Cardiac fibroblast (primary cell): Measurements from ENCODE around the gene SCN8A.
"Not testable (repeated sequence)": the region's sequence is repeated elsewhere in the genome, so short reads cannot be mapped to it uniquely, and the experiment has no call there.

Experiments
- DNase-seq, 2 donors: peaks; one replicate each; pipeline versions ENCODE4 v3.0.0 to v3.0.0-alpha.2; 2010; ENCODE audit warnings: low read depth in 2 of 2
- H3K4me3 ChIP-seq, 2 donors: replicated peaks in 1 of 2; 1 replicate in 1 of 2; 2 replicates in 1 of 2; pipeline ENCODE4 v1.5.1; 2011; ENCODE audit warnings: low read depth in 2 of 2, low read length in 2 of 2, mild to moderate bottlenecking in 2 of 2, moderate library complexity in 1 of 2
- TF ChIP-seq, protein P1 (sequence below): IDR thresholded peaks from one replicate; pipeline ENCODE4 v1.5.1; 2011; ENCODE audit warnings: low read depth, mild to moderate bottlenecking, low read length, inconsistent platforms

The SCN8A gene

GRCh38 chr12:51635346-51635745 is 44.3 kb downstream of the SCN8A start:
- TF ChIP-seq, protein P1, sequence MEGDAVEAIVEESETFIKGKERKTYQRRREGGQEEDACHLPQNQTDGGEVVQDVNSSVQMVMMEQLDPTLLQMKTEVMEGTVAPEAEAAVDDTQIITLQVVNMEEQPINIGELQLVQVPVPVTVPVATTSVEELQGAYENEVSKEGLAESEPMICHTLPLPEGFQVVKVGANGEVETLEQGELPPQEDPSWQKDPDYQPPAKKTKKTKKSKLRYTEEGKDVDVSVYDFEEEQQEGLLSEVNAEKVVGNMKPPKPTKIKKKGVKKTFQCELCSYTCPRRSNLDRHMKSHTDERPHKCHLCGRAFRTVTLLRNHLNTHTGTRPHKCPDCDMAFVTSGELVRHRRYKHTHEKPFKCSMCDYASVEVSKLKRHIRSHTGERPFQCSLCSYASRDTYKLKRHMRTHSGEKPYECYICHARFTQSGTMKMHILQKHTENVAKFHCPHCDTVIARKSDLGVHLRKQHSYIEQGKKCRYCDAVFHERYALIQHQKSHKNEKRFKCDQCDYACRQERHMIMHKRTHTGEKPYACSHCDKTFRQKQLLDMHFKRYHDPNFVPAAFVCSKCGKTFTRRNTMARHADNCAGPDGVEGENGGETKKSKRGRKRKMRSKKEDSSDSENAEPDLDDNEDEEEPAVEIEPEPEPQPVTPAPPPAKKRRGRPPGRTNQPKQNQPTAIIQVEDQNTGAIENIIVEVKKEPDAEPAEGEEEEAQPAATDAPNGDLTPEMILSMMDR, result no peak
- H3K4me3 ChIP-seq, result no peak overlapping the region
- DNase-seq, result no peak

DNA sequence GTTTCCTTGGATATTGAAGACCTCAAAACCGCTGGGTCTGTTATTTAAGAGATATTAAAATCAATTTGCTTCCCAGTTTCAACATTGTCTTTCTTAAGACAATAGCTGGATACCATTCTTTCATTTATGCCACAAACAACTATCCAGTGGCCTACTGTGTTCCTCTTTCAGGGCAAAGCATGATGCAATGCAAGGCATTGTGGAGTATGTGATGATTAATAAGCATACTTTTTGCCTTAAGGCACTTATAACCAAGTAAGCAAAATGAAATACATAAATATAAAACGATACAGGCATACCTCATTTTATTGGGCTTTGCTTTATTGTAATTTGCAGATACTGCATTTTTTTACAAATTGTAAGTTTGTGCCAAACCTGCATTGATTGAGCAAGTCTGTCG is 45.5 kb downstream of the SCN8A start:
- TF ChIP-seq, protein P1, result no peak
- peak; percentile 4 to 58 for DNase-seq
- no peak overlapping the region for H3K4me3 ChIP-seq

DNA sequence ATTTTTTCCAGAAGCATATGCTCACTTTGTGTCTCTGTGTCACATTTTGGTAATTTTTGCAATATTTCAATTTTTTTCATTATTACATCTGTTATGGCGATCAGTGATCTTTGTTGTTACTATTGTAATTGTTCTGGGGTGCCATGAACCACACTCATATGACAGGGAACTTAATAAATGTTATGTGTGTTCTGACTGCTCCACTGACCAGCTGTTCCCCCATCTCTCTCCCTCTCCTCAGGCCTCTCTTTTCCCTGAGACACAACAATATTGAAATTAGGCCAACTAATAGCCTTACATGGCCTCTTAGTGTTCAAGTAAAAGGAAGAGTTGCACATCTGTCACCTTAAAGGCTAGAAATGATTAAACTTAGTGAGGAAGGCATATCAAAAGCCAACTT is 46.0 kb downstream of the SCN8A start:
- no peak overlapping the region for H3K4me3 ChIP-seq
- DNase-seq, result no peak
- TF ChIP-seq, protein P1, result no peak

GRCh38 chr12:51639361-51639760 is 48.3 kb downstream of the SCN8A start:
- TF ChIP-seq, protein P1, result no peak
- no peak for DNase-seq
- no peak overlapping the region for H3K4me3 ChIP-seq

DNA sequence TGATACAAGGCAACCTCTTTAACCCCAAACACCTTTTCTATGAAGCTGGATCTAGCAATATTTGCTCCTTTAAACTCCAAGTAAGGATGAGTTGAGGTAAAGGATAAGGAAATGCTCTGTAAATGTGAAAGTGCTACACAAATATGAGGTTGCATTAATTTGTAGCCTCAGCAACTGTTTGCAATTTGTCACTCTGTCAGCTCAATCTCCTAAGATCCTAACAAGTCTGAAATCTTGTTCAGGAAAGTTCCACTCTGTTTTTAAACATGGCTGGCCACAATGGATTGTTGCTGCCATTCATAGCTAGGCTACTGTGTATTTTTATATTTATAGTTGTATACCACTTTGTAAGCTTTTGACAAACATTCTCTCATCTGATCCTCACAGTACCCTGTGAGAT is 51.3 kb downstream of the SCN8A start:
- no peak for DNase-seq
- TF ChIP-seq, protein P1, result no peak
- H3K4me3 ChIP-seq, result no peak overlapping the region

DNA sequence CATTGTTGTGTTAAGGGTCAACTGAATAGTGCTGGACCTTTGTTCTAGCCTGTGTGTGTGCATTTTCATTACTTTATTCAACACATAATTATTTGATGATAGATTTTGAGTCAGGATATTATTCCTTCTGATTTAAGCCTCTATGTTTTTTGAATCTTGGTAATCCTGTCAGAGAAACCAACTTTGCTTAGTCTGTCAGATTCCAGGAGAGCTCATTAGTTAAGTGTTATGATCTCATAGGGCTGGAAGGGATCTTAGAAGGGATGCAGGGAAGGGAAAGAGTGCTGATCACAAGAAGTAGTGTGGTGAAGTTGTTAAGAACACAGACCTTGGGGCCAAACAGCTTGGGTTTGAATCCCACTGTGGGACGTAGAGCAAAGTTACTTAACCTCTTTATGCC is 52.9 kb downstream of the SCN8A start:
- DNase-seq, result no peak
- TF ChIP-seq, protein P1, result no peak
- H3K4me3 ChIP-seq, result no peak overlapping the region

DNA sequence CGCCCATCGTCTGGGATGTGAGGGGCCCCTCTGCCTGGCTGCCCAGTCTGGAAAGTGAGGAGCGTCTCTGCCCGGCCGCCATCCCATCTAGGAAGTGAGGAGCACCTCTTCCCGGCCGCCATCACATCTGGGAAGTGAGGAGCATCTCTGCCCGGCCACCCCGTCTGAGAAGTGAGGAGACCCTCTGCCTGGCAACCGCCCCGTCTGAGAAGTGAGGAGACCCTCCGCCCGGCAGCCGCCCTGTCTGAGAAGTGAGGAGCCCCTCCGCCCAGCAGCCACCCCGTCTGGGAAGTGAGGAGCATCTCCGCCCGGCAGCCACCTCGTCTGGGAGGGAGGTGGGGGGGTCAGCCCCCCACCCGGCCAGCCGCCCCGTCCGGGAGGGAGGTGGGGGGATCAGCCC is 53.7 kb downstream of the SCN8A start:
- not testable (repeated sequence) for DNase-seq, H3K4me3 ChIP-seq
